Endothelial cell (in vitro differentiated cells): ENCODE data around the gene CAPZB. TPM values are rescaled to one million over a fixed set of nuclear protein-coding genes. Genes with fewer than 3 reads are reported as not detected.
A peak's percentile ranks its signal among the peaks of the same experiment; 100 is the strongest.

Source experiments
- DNase-seq: peaks from one replicate; pipeline ENCODE4 v3.0.0; 2021; ENCODE audit warnings: low spot score
- H3K27ac Mint-ChIP-seq: one replicate; pipeline ENCODE4 v1.8.0; 2021; ENCODE audit warnings: mixed read lengths, inconsistent platforms; ENCODE audit not compliant: unreplicated experiment
- H3K27me3 Mint-ChIP-seq: one replicate; pipeline ENCODE4 v1.8.0; 2021; ENCODE audit warnings: mild to moderate bottlenecking, moderate library complexity, mixed read lengths, inconsistent platforms; ENCODE audit not compliant: unreplicated experiment
- H3K36me3 Mint-ChIP-seq: one replicate; pipeline ENCODE4 v1.8.0; 2021; ENCODE audit warnings: mild to moderate bottlenecking, low read depth, mixed read lengths, inconsistent platforms; ENCODE audit not compliant: unreplicated experiment
- H3K4me1 Mint-ChIP-seq: one replicate; pipeline ENCODE4 v1.8.0; 2021; ENCODE audit warnings: mild to moderate bottlenecking, mixed read lengths, inconsistent platforms; ENCODE audit not compliant: unreplicated experiment
- H3K4me3 Mint-ChIP-seq: one replicate; pipeline ENCODE4 v1.8.0; 2021; ENCODE audit warnings: mild to moderate bottlenecking, mixed read lengths, inconsistent platforms; ENCODE audit not compliant: unreplicated experiment
- H3K9me3 Mint-ChIP-seq: one replicate; pipeline ENCODE4 v1.8.0; 2021; ENCODE audit warnings: mixed read lengths, inconsistent platforms; ENCODE audit not compliant: unreplicated experiment
- total RNA-seq: library from RNA; stranded (reverse); fragmentation: NEBNext Ultra II Directional; extraction: Animal tissue kit (Norgen Biotek cat#: 25700); gene quantifications from one replicate; pipeline ENCODE4 v1.2.1, GENCODE V29; 2021; ENCODE audit not compliant: unreplicated experiment
- TF ChIP-seq, protein P1 (sequence below): fragments of 200-600 bp; sonication (generic); IDR thresholded peaks from one replicate; pipeline ENCODE4 v1.5.0; 2021; ENCODE audit warnings: antibody characterized with exemption; ENCODE audit not compliant: unreplicated experiment

The CAPZB gene
- total RNA-seq, 1 donor from 2014 or later = 414 TPM

DNA sequence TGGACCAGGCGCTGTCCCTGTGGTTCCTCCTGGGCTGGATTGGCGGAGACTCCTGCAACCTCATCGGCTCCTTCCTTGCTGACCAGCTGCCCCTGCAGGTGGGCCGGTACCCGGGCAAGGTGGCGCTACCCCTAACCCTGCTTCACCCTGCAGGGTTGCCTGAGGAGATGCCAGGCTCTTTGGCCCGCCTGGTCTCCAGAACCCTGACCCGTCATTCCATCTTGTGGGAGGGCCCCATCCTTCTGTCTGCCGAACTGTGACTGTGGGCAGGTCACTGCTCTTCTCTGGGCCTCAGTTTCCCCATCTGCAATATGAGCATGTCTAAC, 160.7 kb downstream of the CAPZB start:
- TF ChIP-seq, protein P1, sequence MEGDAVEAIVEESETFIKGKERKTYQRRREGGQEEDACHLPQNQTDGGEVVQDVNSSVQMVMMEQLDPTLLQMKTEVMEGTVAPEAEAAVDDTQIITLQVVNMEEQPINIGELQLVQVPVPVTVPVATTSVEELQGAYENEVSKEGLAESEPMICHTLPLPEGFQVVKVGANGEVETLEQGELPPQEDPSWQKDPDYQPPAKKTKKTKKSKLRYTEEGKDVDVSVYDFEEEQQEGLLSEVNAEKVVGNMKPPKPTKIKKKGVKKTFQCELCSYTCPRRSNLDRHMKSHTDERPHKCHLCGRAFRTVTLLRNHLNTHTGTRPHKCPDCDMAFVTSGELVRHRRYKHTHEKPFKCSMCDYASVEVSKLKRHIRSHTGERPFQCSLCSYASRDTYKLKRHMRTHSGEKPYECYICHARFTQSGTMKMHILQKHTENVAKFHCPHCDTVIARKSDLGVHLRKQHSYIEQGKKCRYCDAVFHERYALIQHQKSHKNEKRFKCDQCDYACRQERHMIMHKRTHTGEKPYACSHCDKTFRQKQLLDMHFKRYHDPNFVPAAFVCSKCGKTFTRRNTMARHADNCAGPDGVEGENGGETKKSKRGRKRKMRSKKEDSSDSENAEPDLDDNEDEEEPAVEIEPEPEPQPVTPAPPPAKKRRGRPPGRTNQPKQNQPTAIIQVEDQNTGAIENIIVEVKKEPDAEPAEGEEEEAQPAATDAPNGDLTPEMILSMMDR = no peak
- H3K4me3 Mint-ChIP-seq = no peak overlapping the region
- H3K36me3 Mint-ChIP-seq = peaks cover 23% of the 10 kb centered on the region
- no peak overlapping the region for H3K27ac Mint-ChIP-seq
- no peaks in the 10 kb centered on the region for H3K9me3 Mint-ChIP-seq
- H3K4me1 Mint-ChIP-seq = no peaks in the 10 kb centered on the region
- DNase-seq = no peak
- peaks cover 6% of the 10 kb centered on the region for H3K27me3 Mint-ChIP-seq

DNA sequence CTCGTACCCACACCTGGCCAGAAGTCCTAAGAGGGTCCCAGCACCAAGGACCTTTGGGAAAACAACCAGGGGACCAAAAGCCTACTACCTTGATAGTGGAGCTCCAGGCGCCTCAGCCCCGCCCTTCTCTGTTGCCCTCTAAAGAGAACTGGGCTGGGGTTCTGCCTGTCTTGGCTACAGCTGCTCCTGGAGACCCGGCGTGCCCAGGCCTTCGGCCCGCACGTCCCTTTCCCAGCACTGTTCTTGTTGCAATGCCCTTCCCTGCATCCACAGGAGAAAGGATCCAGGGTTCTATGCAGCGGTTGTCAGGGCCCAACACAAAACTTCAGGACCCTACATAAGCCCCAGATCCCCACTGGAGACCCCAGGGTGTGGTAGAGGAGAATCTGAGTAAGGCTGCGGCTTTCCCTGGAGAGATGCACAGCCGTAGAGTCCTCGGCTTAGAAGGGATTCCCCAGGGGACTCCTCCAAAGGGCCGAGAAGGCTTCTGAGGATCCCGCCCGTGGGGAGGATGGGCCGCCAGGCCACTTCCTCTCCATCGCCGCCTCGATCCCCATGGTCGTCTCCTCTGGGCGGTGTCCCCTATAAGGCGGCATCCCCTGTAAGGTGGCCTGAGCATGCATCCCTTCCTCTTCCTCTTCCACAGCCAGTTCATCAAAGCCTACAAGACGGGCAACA, 161.2 kb downstream of the CAPZB start:
- DNase-seq = no peak
- Mint-ChIP-seq H3K9me3 (no peaks in the 10 kb centered on the region), H3K27ac (no peak overlapping the region), H3K4me3 (no peak overlapping the region), H3K27me3 (peaks cover 6% of the 10 kb centered on the region), H3K4me1 (no peaks in the 10 kb centered on the region), H3K36me3 (peaks cover 24% of the 10 kb centered on the region)
- TF ChIP-seq, protein P1 = no peak

GRCh38 chr1:19322481-19322880, 162.9 kb downstream of the CAPZB start:
- peaks cover 8% of the 10 kb centered on the region for H3K27me3 Mint-ChIP-seq
- no peak for DNase-seq
- H3K36me3 Mint-ChIP-seq = peaks cover 29% of the 10 kb centered on the region
- no peaks in the 10 kb centered on the region for H3K4me1 Mint-ChIP-seq
- TF ChIP-seq, protein P1 = no peak
- H3K27ac Mint-ChIP-seq = no peak overlapping the region
- H3K4me3 Mint-ChIP-seq = no peak overlapping the region
- no peaks in the 10 kb centered on the region for H3K9me3 Mint-ChIP-seq

- Mint-ChIP-seq H3K4me1 (peaks cover 7% of the 10 kb centered on the region), H3K27ac (no peak overlapping the region), H3K36me3 (peaks cover 29% of the 10 kb centered on the region), H3K9me3 (no peaks in the 10 kb centered on the region), H3K4me3 (no peak overlapping the region), H3K27me3 (peaks cover 7% of the 10 kb centered on the region)
- TF ChIP-seq, protein P1 = no peak
- no peak for DNase-seq
These were observed 164.3 kb downstream of the CAPZB start for GRCh38 chr1:19321071-19321470.

DNA sequence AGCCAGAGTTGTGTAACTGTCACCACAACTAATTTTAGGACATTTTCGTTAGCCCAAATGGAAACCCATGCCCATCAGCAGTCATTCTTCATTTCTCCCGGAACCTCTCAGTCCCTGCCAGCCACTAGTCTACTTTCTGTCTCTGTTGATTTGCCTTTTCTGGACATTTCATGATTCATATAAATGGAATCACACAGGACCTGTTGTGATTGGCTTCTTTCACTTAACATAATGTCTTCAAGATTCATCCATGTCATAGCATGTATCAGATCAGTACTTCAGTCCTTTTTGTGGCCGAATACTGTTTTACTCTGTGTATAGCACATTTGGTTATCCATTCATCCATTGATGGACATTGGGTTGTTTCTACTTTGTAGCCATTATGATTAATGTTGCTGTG, 166.1 kb downstream of the CAPZB start:
- Mint-ChIP-seq H3K27me3 (peaks cover 5% of the 10 kb centered on the region), H3K9me3 (no peaks in the 10 kb centered on the region), H3K36me3 (peaks cover 29% of the 10 kb centered on the region), H3K4me1 (peaks cover 13% of the 10 kb centered on the region), H3K4me3 (peak overlapping the region; percentile 67), H3K27ac (no peak overlapping the region)
- no peak for DNase-seq
- TF ChIP-seq, protein P1 = no peak
